ENCODE data around the gene MDFIC. TPM values are rescaled to one million over a fixed set of nuclear protein-coding genes. Genes with fewer than 3 reads are reported as not detected.

MDFIC gene
- total and polyA plus RNA-seq, 2 donors (not counting 1 experiment from before 2014, with no cell fraction given): 19.6 to 66.1 TPM

- no peaks in the 10 kb centered on the region for H3K4me1 Mint-ChIP-seq
- Histone ChIP-seq H3K9me3 (ENCODE audit: control extremely low read depth in 1 of 3, control insufficient read depth in 2 of 3, insufficient read depth in 1 of 3, low read length in 2 of 3) (peaks cover 0 to 2% (median 0%) of the 10 kb centered on the region in 3 donors), H3K4me1 (ENCODE audit: control insufficient read depth in 2 of 2, insufficient read depth in 2 of 2, low read length in 2 of 2) (no peaks in the 10 kb centered on the region), H3K27ac (ENCODE audit: low read length in 2 of 2) (no peak overlapping the region), H2AFZ (ENCODE audit: insufficient read depth, low read depth, low read length, poor library complexity, severe bottlenecking) (no peak overlapping the region), H3K4me3 (ENCODE audit: control extremely low read depth in 1 of 5, extremely low read depth in 1 of 5, insufficient read depth in 1 of 5, low read depth in 2 of 5, low read length in 4 of 5) (no peak overlapping the region), H3K27me3 (replicated peaks in 1 of 4; ENCODE audit: control extremely low read depth in 1 of 4, control insufficient read depth in 3 of 4, insufficient read depth in 4 of 4, low read length in 3 of 4) (no peaks in the 10 kb centered on the region), H3K9ac (ENCODE audit: low read length) (no peak overlapping the region), H3K4me2 (replicated peaks; ENCODE audit: low read depth, low read length, poor library complexity, severe bottlenecking) (no peak overlapping the region), H3K36me3 (replicated peaks in 1 of 2; ENCODE audit: control extremely low read depth in 1 of 2, control insufficient read depth in 1 of 2, extremely low read depth in 1 of 2, insufficient read depth in 2 of 2, low read length in 1 of 2) (no peaks in the 10 kb centered on the region), H4K20me1 (ENCODE audit: control insufficient read depth, insufficient read depth, low read length, poor library complexity, severe bottlenecking) (no peaks in the 10 kb centered on the region), H3K79me2 (ENCODE audit: control insufficient read depth, insufficient read depth, low read length) (no peaks in the 10 kb centered on the region)
- no peak for ATAC-seq (ENCODE audit: low read depth)
- H3K27ac Mint-ChIP-seq: no peak overlapping the region
- no peaks in the 10 kb centered on the region for H3K27me3 Mint-ChIP-seq
- no peak overlapping the region for H3K4me3 Mint-ChIP-seq
- CTCF ChIA-PET: interaction anchor here (0.8 kb wide), 1 partner anchor 12 kb away, joined by 3 read pairs; no protein-coding TSS in a partner anchor
- DNase-seq: no peak
- no peaks in the 10 kb centered on the region for H3K9me3 Mint-ChIP-seq (ENCODE audit: insufficient read depth)
- no peak for TF ChIP-seq EZH2 (IDR thresholded peaks at IDR 0.05; ENCODE audit: borderline replicate concordance, insufficient read depth, low read depth, low read length, poor library complexity, severe bottlenecking)
- TF ChIP-seq, protein P1, sequence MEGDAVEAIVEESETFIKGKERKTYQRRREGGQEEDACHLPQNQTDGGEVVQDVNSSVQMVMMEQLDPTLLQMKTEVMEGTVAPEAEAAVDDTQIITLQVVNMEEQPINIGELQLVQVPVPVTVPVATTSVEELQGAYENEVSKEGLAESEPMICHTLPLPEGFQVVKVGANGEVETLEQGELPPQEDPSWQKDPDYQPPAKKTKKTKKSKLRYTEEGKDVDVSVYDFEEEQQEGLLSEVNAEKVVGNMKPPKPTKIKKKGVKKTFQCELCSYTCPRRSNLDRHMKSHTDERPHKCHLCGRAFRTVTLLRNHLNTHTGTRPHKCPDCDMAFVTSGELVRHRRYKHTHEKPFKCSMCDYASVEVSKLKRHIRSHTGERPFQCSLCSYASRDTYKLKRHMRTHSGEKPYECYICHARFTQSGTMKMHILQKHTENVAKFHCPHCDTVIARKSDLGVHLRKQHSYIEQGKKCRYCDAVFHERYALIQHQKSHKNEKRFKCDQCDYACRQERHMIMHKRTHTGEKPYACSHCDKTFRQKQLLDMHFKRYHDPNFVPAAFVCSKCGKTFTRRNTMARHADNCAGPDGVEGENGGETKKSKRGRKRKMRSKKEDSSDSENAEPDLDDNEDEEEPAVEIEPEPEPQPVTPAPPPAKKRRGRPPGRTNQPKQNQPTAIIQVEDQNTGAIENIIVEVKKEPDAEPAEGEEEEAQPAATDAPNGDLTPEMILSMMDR (IDR thresholded peaks at IDR 0.05): no peak
- POLR2A ChIA-PET: no interaction called here
- intact Hi-C loops (cut with micrococcal nuclease): no loop called here
These were observed 46.7 kb upstream of the MDFIC start for GRCh38 chr7:114875186-114875585.

- no peak overlapping the region for H3K27ac Mint-ChIP-seq
- no peaks in the 10 kb centered on the region for H3K4me1 ChIP-seq (ENCODE audit: control insufficient read depth in 2 of 2, insufficient read depth in 2 of 2, low read length in 2 of 2)
- no peaks in the 10 kb centered on the region for H3K27me3 Mint-ChIP-seq
- ATAC-seq (ENCODE audit: low read depth) (no peak), DNase-seq (no peak)
- H3K9ac ChIP-seq (ENCODE audit: low read length): no peak overlapping the region
- WGBS (ENCODE audit: insufficient coverage): no CpG with 5 or more reads among the region's 1 CpG
- H3K36me3 ChIP-seq (replicated peaks in 1 of 2; ENCODE audit: control extremely low read depth in 1 of 2, control insufficient read depth in 1 of 2, extremely low read depth in 1 of 2, insufficient read depth in 2 of 2, low read length in 1 of 2): no peaks in the 10 kb centered on the region
- H3K4me2 ChIP-seq (replicated peaks; ENCODE audit: low read depth, low read length, poor library complexity, severe bottlenecking): no peak overlapping the region
- H3K9me3 ChIP-seq (ENCODE audit: control extremely low read depth in 1 of 3, control insufficient read depth in 2 of 3, insufficient read depth in 1 of 3, low read length in 2 of 3): peaks cover 0 to 2% (median 0%) of the 10 kb centered on the region in 3 donors
- no peaks in the 10 kb centered on the region for H3K27me3 ChIP-seq (replicated peaks in 1 of 4; ENCODE audit: control extremely low read depth in 1 of 4, control insufficient read depth in 3 of 4, insufficient read depth in 4 of 4, low read length in 3 of 4)
- H4K20me1 ChIP-seq (ENCODE audit: control insufficient read depth, insufficient read depth, low read length, poor library complexity, severe bottlenecking): no peaks in the 10 kb centered on the region
- intact Hi-C loops (cut with micrococcal nuclease): no loop called here
- H3K79me2 ChIP-seq (ENCODE audit: control insufficient read depth, insufficient read depth, low read length): no peaks in the 10 kb centered on the region
- POLR2A ChIA-PET: no interaction called here
- no peak overlapping the region for H3K4me3 Mint-ChIP-seq
- H2AFZ ChIP-seq (ENCODE audit: insufficient read depth, low read depth, low read length, poor library complexity, severe bottlenecking): no peak overlapping the region
- no peaks in the 10 kb centered on the region for H3K4me1 Mint-ChIP-seq
- H3K4me3 ChIP-seq (ENCODE audit: control extremely low read depth in 1 of 5, extremely low read depth in 1 of 5, insufficient read depth in 1 of 5, low read depth in 2 of 5, low read length in 4 of 5): no peak overlapping the region
- peaks cover 4% of the 10 kb centered on the region for H3K9me3 Mint-ChIP-seq (ENCODE audit: insufficient read depth)
- TF ChIP-seq, protein P1 (IDR thresholded peaks at IDR 0.05): no peak
- TF ChIP-seq EZH2 (IDR thresholded peaks at IDR 0.05; ENCODE audit: borderline replicate concordance, insufficient read depth, low read depth, low read length, poor library complexity, severe bottlenecking): no peak
- no peak overlapping the region for H3K27ac ChIP-seq (ENCODE audit: low read length in 2 of 2)
- CTCF ChIA-PET: interaction anchor here (1.5 to 1.8 kb wide), 2 partner anchors 12 to 14 kb away, joined by 4 to 10 read pairs; no protein-coding TSS in a partner anchor
These were observed 42.3 kb upstream of the MDFIC start for GRCh38 chr7:114879554-114879953.

Data from B cell (primary cell).